Fibroblast of peridontal ligament (primary cell): ENCODE measurements around the gene RND1.
A peak's percentile ranks its signal among the peaks of the same experiment; 100 is the strongest.
"Not testable (repeated sequence)": the region's sequence is repeated elsewhere in the genome, so short reads cannot be mapped to it uniquely, and the experiment has no call there.

Experiments
- DNase-seq: peaks from one replicate; pipeline ENCODE4 v3.0.0-alpha.2; 2010; ENCODE audit errors: extremely low read depth

RND1 gene

GRCh38 chr12:48865281-48866051 is at the start of gene RND1:
RND1 (minus strand) TSS chr12:48865870; CDS start chr12:48865767, 103 bp downstream.
- peak; percentile 90 for DNase-seq

DNA sequence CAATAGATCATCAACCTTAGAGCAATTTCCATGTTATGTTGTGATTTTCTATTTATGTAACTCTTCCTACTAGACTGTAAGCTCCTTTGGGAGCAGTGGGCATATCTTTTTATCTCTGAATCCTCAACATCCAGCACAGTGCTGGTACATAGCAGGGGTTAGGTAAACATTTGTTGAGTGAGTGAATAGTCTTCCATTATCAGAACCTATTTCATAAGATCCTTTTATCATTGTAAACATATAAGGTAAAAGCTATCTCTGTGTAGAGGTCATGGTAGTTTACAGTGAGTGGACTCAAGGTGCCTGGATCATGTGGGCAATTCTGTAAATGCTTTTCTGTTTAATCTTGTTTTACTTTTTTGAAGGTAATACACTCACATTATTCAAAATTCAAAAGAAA is 44.5 kb upstream of the RND1 start:
- no peak for DNase-seq

DNA sequence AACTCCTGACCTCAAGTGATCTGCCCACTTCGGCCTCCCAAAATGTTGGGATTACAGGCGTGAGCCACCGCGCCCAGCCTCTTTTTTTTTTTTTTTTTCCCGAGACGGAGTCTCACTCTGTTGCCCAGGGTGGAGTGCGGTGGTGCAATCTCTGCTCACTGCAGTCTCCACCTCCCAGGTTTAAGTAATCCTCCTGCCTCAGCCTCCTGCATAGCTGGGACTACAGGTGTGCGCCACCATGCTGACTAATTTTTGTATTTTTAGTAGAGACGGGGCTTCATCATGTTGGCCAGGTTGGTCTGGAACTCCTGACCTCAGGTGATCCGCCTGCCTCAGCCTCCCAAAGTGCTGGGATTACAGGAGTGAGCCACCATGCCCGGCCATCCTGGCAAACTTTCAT is 44.0 kb upstream of the RND1 start:
- DNase-seq = not testable (repeated sequence)

GRCh38 chr12:48907245-48907644 is 41.6 kb upstream of the RND1 start:
- no peak for DNase-seq

DNA sequence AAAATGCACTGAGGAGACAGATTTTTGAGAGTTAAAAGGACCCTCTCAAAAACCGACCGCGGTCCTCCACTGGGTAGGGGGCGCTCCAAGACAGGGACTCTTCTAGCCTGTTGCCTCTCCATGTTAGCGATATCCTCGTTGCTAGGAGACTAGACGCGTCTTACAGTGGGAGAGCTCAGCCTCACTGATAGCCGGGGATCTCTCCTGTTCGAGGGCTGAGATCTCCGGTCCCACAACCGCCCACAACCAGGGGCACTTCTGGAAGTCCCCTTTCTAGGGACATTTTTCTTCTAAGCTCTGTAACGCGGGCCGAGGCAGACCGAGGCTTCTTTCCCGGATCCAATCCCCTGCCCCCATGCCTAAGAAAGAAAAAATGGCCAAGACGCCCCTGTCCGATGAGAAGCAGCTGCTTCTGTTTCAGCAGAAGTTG is 38.3 kb upstream of the RND1 start:
- DNase-seq = peak; percentile 84

- no peak for DNase-seq
Observed at GRCh38 chr12:48903363-48903981, 37.8 kb upstream of the RND1 start.

GRCh38 chr12:48901278-48901677 is 35.6 kb upstream of the RND1 start:
- peak; percentile 30 for DNase-seq

- no peak for DNase-seq
Observed at GRCh38 chr12:48899651-48900050, 34.0 kb upstream of the RND1 start.

GRCh38 chr12:48894271-48894670 is 28.6 kb upstream of the RND1 start:
- peak; percentile 29 for DNase-seq

DNA sequence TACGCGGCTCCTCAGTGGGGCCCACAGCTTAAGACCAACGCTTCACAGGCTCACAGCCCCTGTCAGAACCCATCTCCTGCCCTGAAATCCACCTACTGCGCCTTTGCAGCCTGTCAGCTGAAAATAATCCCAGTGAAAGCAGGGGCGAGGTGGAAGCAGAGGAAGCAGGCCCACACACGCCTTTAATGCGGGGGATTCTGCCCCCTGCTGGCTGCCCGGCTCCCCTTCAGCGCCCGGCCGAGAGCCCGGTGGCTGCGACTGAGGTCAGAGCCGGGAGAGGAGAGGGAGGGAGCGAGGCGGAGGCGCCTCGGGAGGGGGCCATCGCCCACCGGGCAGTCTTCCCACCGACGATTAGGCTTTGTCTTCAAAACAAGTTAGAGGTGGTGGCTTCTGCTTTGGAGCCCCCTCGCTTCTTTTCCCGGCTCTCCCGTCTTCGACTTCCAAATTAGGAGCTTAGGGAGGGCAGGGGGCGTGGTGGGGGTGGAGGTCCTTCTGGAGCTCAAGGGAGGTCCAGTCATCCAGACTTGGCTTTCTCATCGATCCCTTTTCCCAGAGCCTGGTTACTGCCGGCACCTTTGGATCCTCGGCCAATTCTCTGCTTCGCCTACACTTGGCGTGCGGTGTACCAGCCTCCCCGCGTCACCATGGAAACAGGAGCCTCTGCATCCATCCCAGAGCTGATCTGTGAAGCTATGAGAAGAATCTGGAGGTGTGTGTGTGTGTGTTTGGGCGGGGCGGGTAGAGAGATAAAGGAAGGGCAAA is 25.2 kb upstream of the RND1 start:
- peak; percentile 65 for DNase-seq

GRCh38 chr12:48889679-48890078 is 24.0 kb upstream of the RND1 start:
- no peak for DNase-seq

DNA sequence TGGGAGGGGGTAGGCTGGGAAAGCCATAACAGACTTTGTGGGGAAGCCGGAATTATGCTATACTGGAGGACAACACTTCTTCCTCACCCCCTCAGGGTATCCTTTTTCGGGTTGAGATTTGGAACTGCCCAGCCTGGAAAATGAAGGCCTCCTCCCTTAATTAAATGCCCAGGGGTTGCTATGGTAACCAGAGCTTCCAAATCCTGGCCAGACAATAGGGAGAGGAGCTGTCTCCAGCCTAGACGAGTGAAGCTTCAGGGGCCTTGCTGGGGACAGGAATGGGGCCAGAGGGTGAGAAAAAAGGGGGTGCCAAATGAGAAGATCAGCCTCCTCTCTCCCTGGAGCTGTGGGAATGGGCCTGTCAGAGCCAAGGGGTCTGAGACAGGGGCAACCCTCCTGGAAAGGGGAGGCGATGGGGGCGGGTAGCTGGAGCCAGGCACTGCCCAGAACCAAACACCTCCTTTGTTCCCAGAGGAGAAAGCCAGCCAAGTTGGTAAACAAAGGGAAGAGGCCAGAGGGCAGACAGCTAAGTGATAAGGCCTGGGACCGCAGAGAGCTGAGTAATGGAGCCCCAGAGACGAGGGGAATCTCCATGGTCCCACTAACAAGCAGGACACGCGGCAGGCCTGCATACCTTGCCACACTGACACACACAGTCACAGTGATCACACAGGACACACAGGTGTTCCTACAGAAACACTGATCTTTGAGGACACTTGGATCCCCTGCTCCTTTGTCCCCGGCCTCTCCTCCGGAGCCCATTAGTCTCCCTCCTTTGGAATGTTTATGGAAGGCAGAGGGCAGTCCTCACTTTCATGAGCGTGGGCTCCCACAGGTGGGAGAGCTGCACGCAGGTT is 17.9 kb upstream of the RND1 start:
- DNase-seq = no peak

GRCh38 chr12:48882972-48883304 is 17.3 kb upstream of the RND1 start:
- DNase-seq = no peak

DNA sequence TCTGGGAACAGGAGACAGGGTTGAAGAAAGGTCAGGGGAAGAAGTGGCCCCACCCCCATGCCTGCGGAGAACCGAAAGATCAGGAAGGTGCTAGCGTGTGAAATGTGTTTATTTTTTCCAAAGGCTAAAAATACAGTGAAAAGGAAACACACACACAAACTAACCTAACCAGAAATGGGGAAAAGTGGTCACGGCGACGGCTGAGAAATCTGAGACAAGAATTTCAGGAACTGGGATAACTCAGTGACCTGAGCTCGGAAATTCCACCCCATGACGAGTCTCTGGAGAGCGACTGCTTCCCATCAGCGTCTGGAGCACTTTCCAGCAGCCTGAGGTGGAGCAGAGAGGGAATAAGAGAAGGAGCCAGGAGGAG is 16.6 kb upstream of the RND1 start:
- DNase-seq = peak; percentile 16

DNA sequence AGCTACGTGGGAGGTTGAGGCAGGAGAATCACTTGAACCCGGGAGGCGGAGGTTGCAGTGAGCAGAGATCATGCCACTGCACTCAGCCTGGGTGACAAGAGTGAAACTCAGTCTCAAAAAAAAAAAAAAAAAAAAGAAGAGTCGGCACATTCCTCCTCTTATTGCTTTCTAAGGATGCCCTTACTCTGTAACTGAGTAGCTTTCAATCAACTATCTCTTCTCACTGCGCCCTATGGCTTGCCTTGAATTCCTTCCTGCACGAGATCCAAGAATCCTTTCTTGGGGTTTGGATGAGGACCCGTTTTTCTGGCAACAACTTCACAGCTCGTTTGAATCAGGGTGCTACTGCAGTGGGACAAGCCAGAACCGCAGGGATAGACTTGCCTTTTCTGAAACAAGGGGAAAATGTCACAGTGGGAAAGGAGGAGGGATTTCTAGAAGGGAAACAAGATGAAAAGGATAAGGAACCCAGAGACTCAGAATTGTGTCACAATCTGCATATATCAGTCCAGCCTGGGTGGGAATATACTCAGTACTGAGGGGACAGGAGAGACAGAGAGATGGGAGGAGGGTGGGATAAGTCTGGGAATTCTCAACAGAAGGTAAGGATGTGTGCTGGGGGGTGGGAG is 16.1 kb upstream of the RND1 start:
- DNase-seq = peak; percentile 15

GRCh38 chr12:48880647-48881046 is 15.0 kb upstream of the RND1 start:
- DNase-seq = no peak

DNA sequence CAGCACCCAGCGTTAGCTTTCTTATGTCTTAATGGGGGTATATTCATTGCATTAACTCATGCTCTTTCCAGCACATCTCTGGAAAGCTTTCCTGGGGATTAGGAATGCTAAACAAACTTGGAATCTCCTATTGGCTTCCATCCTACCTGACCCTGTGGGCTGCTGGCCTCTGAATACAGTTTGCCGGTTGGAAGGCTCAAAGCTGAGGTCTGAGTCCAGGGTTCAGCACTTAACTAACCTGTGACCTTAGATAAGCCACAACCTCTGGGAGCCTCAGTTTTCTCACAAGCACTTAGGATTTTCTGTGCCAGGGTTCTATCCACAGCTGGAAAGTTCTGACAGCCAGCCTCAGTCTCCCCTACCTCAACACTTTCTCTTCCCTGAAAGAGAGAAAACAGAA is 12.9 kb upstream of the RND1 start:
- DNase-seq = no peak

DNA sequence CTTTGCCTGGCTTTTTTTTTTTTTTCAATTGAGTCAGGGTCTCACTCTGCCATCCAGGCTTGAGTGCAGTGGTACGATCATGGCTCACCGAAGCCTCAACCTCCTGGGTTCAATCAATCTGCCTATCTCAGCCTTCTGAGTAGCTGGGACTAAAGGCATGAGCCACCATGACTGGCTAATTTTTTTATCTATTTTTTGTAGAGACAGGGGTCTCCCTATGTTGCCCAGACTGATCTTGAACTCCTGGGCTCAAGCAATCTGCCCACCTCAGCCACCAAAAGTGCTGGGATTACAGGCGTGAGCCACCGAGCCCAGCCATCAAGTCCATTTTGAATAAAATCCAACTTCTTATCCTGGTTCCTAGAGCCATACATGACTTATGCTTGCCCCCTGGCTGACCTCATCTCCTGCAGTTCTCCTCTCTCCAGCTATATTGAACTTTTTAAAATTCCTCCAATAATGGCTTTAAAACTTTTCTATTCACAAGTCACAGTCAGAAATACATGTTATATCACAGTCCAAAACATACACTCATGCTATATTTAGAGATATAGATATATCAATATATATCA is 10.4 kb upstream of the RND1 start:
- DNase-seq = peak; percentile 21

DNA sequence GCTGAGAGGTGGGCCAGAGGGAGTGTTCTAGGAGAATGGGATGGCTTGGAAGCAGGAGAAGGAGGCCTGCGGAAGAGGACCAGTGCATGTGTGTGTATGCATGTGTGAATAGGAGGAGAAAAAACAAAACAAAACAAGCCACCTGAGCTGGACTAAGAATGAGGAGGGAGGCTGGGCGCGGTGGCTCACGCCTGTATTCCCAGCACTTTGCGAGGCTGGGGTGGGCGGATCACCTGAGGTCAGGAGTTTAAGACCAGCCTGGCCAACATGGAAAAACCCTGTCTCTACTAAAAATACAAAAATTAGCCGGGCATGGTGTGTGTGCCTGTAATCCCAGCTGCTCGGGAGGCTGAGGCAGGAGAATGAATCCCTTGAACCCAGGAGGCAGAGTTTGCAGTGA is 7.9 kb upstream of the RND1 start:
- not testable (repeated sequence) for DNase-seq

DNA sequence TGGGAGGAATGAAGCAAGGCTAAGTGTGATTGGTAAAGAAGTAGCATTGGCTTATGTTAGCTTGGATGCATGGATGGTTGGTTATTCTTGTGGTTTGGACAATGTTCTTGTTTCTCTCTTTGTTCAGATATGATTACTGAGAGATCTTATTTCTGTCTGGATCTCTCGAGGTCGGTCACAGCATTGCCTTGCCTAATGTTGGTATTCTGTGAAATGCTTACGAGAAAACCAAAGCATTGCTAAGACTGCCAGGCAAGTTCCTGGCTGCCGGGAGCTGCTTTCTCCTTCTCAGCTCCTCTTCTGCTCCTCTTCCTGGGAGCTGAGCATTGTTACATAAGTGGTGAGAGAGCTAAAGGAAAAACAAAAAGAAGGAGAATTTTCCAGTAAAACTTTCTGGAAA is 7.4 kb upstream of the RND1 start:
- DNase-seq = peak; percentile 73

DNA sequence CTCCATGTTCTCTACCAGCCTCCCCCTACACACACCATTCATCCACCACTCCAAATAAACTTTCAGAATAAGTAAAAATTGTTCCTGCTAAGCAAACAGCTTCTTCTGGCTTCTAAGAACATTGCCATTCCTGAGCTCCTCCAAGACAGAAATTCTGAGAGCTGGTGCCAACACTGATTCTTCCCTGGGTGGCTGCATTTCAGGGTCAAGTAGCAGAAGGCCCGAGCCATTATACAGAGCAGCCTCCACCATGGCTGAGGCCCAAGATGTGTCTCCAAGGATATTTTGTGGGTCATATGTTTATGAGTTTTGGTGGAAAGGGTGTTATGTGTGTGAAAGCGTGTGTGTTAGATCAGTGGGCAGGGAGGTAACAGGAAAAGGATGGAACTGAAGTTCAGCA is 3.5 kb upstream of the RND1 start:
- no peak for DNase-seq
